GM21619 (cell line): ENCODE measurements around the gene ENDOG.
"Not testable (repeated sequence)": the region's sequence is repeated elsewhere in the genome, so short reads cannot be mapped to it uniquely, and the experiment has no call there.

Source experiments
- ATAC-seq: cut with Tn5 transposase; IDR thresholded peaks from one replicate; pipeline ENCODE4 v1.9.1; 2021; ENCODE audit not compliant: unreplicated experiment

ENDOG gene

DNA sequence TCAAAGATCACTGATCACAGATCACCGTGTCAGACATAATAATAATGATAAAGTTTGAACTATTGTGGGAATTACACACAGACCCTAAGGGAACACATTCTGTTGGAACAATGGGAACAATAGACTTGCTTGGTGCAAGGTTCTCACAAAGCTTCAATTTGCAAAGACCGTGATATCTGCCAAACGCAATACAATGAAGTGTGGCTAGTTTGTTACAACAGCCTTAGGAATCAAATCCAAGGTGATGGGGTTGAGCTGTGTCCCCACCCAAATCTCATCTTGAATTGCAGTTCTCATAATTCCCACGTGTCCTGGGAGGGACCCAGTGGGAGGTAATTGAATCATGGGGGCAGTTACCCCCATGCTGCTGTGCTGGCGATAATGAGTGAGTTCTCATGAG, 42.6 kb downstream of the ENDOG start:
- ATAC-seq, result no peak

DNA sequence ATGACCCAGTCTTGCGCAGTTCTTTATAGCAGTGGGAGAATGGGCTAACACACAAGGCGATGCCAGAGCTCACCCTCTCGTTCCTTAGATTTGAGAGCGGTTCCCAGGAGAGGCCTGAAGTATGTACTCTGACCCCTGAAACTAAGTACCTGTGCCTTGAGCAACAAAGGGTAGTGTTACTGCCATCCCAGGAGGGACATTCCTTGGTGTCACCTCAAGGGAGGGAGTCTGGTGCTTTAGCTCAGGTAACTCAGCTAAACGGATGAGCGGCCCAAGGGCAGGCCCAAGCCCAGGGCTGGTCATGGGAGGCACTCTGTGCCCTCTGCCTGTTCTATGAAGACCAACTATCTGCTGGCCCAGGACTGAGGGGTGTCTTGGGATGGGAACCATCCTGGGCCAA, 43.2 kb downstream of the ENDOG start:
- ATAC-seq, result no peak

DNA sequence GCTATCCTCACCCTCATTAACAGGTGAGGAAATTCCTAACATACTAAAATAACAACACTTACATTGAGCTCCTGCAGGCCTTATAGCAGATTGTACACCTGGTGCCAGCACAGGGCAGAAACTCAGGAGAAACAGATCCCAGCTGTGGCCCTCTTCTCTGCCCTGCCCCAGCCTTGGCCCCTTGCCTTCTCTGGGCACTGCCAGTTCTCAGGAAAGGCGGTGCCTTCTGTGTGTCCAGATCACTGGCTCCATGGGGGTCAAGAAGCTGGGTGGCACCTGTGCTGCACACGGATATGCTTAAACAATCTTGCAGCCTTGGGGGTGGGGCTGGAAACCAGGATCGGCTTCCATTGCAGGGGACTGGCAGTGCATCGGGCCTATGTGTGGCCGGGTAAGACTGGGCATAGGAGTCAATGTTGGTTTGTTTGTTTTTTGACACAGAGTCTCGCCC, 44.1 kb downstream of the ENDOG start:
- ATAC-seq, result no peak

DNA sequence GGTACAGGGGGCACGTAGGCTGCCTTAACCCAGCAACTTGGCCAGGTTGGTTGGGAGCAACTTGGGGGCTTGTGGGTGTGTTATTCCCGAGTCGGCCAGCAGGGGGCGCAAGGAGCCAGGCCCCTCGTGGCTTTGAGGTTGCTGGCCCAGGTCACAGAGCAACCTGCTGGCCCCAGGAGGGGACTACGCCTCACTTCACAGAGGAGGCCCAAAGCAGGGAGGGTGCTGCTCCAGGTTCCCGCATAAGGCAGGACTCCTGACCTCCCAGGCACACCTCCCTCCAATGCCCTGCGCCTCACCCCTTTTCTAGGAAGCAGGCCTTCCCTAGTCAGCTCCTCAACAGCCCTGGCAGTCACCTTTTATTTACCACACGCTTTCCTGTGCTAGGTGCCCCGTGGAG, 45.3 kb downstream of the ENDOG start:
- no peak for ATAC-seq

DNA sequence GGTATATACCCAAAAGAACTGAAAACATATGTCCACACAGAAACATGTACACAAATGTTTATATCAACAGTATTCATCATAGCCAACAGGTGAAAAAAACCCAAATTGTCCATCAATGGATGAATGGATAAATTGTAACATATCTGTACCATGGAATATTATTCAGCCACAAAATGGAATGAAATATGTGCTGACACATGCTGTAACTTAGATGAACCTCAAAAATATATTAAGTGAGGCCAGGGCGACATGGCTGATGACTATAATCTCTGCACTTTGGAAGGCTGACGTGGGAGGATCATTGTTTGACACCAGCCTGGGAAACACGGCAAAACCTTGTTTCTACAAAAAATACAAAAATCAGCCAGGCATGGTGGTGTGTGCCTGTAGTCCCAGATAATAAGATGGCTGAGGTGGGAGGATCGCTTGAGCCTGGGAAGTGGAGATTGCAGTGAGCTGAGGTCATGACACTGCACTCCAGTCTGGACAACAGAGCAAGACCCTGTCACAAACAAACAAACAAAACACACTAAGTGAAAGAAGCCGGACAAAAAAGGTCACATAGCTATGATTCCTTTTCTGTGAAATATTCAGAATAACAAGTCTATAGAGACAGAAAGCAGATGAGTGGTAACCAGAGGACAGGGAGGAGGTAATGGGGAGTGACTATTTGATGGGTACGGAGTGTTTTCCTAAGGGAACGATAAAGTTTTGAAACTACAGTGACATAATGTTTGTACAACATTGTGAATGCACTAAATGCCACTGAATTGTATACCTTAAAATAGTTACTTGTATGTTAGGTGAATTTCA, 52.0 kb downstream of the ENDOG start:
- ATAC-seq, result no peak

DNA sequence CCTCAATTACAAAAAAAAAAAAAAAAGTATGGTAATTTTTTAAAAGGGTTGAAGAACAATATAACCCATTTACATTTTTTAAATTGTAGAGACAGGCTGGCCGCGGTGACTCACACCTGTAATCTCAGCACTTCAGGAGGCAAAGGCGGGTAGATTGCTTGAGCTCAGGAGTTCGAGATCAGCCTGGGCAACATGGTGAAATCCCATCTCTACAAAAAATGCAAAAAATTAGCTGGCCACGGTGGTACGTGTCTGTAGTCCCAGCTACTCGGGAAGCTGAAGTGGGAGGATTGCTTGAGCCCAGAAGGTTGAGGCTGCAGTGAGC, 52.6 kb downstream of the ENDOG start:
- ATAC-seq, result not testable (repeated sequence)
